Measurements from ENCODE around the gene MEAK7. TPM values are rescaled to one million over a fixed set of nuclear protein-coding genes. Genes with fewer than 3 reads are reported as not detected.
A peak's percentile ranks its signal among the peaks of the same experiment; 100 is the strongest.

The MEAK7 gene
- total RNA-seq, 1 donor from 2014 or later: 30.3 TPM

DNA sequence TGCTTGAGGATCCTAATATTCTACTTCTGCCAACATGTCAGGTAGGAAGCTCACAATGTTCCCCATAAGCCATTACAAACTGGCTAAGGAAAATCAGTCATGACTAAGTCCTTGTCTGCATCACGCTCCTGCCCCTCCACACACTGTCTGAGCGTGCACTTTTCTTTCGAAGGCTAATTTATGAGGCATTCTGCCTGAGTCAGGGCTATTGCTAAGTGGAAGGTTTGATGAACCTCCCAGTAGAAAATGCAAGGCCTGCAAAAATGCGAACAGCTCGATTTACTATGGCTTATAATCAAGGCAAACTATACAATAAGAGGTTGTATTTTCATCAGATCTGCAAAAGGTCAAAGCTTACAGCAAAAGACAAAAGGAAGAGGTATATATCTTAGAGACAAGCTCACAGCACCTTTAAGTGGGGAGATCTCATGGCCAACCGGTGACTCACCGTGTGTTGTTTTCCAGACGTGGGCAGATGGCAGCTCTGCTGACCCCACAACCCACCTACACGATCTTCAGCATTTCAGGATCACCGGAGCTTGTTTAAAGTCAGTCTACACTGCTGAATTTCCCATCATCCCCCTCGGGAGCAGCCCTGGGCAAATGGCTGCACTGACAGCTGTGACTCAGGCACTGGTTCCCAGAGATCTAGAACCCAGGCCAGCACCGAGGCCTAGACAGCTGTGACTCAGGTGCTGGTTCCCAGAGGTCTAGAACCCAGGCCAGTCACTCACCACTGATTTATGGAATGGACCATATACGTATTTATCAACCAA, 26.1 kb downstream of the MEAK7 start:
- no peak for TF ChIP-seq CTCF (conservative IDR thresholded peaks at IDR 0.05)
- Mint-ChIP-seq H3K27me3 (no peaks in the 10 kb centered on the region), H3K9me3 (no peaks in the 10 kb centered on the region), H3K4me1 (ENCODE audit: unreplicated experiment) (peaks cover 10% of the 10 kb centered on the region), H3K4me3 (no peak overlapping the region), H3K36me3 (peaks cover 29% of the 10 kb centered on the region), H3K27ac (no peak overlapping the region)
- DNase-seq (ENCODE audit: extremely low spot score, unreplicated experiment): peak; percentile 47

GRCh38 chr16:84477661-84478060, 26.8 kb downstream of the MEAK7 start:
- Mint-ChIP-seq H3K4me1 (ENCODE audit: unreplicated experiment) (peaks cover 10% of the 10 kb centered on the region), H3K27me3 (no peaks in the 10 kb centered on the region), H3K36me3 (peaks cover 31% of the 10 kb centered on the region), H3K27ac (no peak overlapping the region), H3K4me3 (no peak overlapping the region), H3K9me3 (no peaks in the 10 kb centered on the region)
- TF ChIP-seq CTCF (conservative IDR thresholded peaks at IDR 0.05): no peak
- DNase-seq (ENCODE audit: extremely low spot score, unreplicated experiment): peak; percentile 44

DNA sequence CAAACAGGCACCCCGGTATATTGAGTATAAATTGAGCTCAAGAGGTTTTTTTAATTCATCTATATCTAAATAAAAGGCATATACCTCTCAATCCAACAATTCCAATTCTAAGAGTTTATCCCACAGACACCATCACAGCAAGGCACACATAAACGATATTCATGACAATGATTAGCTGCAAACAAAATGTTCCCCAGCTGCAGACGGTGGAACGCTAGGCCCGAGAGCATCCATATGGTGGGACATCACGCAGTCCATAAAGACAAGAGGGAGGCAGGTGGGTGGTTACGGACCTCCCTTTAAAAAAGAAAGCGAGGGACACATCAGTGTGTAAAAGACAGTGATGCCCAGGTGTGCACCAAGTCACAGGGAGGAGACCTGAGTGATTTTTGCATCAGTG, 28.1 kb downstream of the MEAK7 start:
- no peak for TF ChIP-seq CTCF (conservative IDR thresholded peaks at IDR 0.05)
- Mint-ChIP-seq H3K27me3 (no peaks in the 10 kb centered on the region), H3K4me3 (no peak overlapping the region), H3K36me3 (peaks cover 37% of the 10 kb centered on the region), H3K4me1 (ENCODE audit: unreplicated experiment) (peaks cover 10% of the 10 kb centered on the region), H3K27ac (no peak overlapping the region), H3K9me3 (no peaks in the 10 kb centered on the region)
- peak; percentile 31 for DNase-seq (ENCODE audit: extremely low spot score, unreplicated experiment)

GRCh38 chr16:84475643-84476240, 28.7 kb downstream of the MEAK7 start:
- Mint-ChIP-seq H3K4me3 (no peak overlapping the region), H3K36me3 (peaks cover 37% of the 10 kb centered on the region), H3K4me1 (ENCODE audit: unreplicated experiment) (peaks cover 10% of the 10 kb centered on the region), H3K27ac (no peak overlapping the region), H3K27me3 (no peaks in the 10 kb centered on the region), H3K9me3 (no peaks in the 10 kb centered on the region)
- peak; percentile 31 for DNase-seq (ENCODE audit: extremely low spot score, unreplicated experiment)
- no peak for TF ChIP-seq CTCF (conservative IDR thresholded peaks at IDR 0.05)

- DNase-seq (ENCODE audit: extremely low spot score, unreplicated experiment): peak; percentile 60
- TF ChIP-seq CTCF (conservative IDR thresholded peaks at IDR 0.05): no peak
- Mint-ChIP-seq H3K36me3 (peaks cover 35% of the 10 kb centered on the region), H3K27me3 (no peaks in the 10 kb centered on the region), H3K9me3 (no peaks in the 10 kb centered on the region), H3K4me3 (no peak overlapping the region), H3K4me1 (ENCODE audit: unreplicated experiment) (no peaks in the 10 kb centered on the region), H3K27ac (no peak overlapping the region)
These were observed 32.5 kb downstream of the MEAK7 start for GRCh38 chr16:84471966-84472365.
